SK-N-SH treated with all-trans-retinoic acid at 6 μM for 48 hours (cell line): ENCODE measurements around the gene AKR1A1.

ENCODE experiments used
- RARB ChIP-seq: fragments of 250-450 bp; sonication (Bioruptor Pico); IDR thresholded peaks from 2 replicates; pipeline ENCODE4 v1.8.0; 2021; ENCODE audit warnings: mild to moderate bottlenecking, moderate library complexity
- ZFP3 ChIP-seq: fragments of 250-450 bp; sonication (Bioruptor Pico); IDR thresholded peaks from 2 replicates; pipeline ENCODE4 v1.5.0; 2020; ENCODE audit warnings: mild to moderate bottlenecking, moderate library complexity

DNA sequence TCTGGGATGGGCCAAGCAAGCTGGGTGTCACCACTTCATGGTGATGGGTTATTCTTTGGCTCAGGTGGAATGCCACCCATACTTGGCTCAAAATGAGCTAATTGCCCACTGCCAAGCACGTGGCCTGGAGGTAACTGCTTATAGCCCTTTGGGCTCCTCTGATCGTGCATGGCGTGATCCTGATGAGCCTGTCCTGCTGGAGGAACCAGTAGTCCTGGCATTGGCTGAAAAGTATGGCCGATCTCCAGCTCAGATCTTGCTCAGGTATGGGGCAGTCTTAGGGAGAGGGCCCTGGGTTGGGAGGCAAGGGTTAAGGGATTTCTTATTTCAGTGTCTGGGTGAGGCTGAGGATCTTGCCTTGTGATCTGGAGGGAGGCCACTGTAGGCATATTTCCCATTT is 17.8 kb downstream of the AKR1A1 start:
- TF ChIP-seq ZFP3 (CRISPR knock-in tag) (no peak), RARB (no peak)
